Measurements from ENCODE around the gene FCHSD2. TPM values are rescaled to one million over a fixed set of nuclear protein-coding genes. Genes with fewer than 3 reads are reported as not detected.

The FCHSD2 gene
- total RNA-seq, 2 experiments from 2014 or later, result 21.9 to 24.1 TPM

DNA sequence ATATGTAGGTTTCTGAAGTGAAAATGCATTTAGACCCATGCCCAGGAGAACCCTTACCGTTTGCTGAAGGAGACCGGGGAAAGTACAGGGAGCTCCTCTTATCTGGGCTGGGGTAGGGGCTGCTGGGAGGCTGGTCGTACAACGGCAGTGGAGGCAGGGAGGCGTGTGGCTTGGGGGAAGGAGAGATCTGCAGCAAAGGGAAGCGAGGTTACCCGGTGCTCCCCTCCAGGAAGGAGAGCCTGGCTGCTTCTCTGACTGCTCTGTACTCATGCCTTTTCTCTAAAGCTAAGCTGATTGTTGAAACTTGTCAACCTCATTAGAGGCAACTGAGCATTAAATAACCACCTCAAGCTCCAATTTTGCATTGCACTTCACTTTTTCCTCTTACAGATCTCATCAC, 300.7 kb downstream of the FCHSD2 start:
- CTCF ChIA-PET, result interaction anchor here (0.6 to 2.4 kb wide), 2 partner anchors 10 to 50 kb away, joined by 5 to 17 read pairs; no protein-coding TSS in a partner anchor
- H3K4me1 Mint-ChIP-seq (ENCODE audit: low read depth), result peaks cover 14% of the 10 kb centered on the region
- H3K27ac Mint-ChIP-seq, result no peak overlapping the region
- intact Hi-C loops (cut with micrococcal nuclease), result no loop called here
- H3K27me3 Mint-ChIP-seq, result no peaks in the 10 kb centered on the region
- no peak overlapping the region for H3K4me3 Mint-ChIP-seq
- H3K36me3 Mint-ChIP-seq, result peaks cover 7% of the 10 kb centered on the region
- DNase-seq, result no peak
- POLR2A ChIA-PET, result interaction anchor here (1.9 kb wide), 1 partner anchor 10 kb away, joined by 8 read pairs; no protein-coding TSS in a partner anchor
- no peaks in the 10 kb centered on the region for H3K9me3 Mint-ChIP-seq

GRCh38 chr11:72840780-72841179, 301.3 kb downstream of the FCHSD2 start:
- ChIA-PET CTCF (interaction anchor here (0.6 to 2.4 kb wide), 3 partner anchors 10 to 583 kb away, joined by 3 to 17 read pairs (median 5); no protein-coding TSS in a partner anchor), POLR2A (interaction anchor here (1.9 kb wide), 1 partner anchor 10 kb away, joined by 8 read pairs; no protein-coding TSS in a partner anchor)
- Mint-ChIP-seq H3K36me3 (peaks cover 7% of the 10 kb centered on the region), H3K4me3 (no peak overlapping the region), H3K27me3 (no peaks in the 10 kb centered on the region), H3K9me3 (no peaks in the 10 kb centered on the region), H3K4me1 (ENCODE audit: low read depth) (peaks cover 14% of the 10 kb centered on the region), H3K27ac (no peak overlapping the region)
- no peak for DNase-seq
- intact Hi-C loops (cut with micrococcal nuclease), result no loop called here

DNA sequence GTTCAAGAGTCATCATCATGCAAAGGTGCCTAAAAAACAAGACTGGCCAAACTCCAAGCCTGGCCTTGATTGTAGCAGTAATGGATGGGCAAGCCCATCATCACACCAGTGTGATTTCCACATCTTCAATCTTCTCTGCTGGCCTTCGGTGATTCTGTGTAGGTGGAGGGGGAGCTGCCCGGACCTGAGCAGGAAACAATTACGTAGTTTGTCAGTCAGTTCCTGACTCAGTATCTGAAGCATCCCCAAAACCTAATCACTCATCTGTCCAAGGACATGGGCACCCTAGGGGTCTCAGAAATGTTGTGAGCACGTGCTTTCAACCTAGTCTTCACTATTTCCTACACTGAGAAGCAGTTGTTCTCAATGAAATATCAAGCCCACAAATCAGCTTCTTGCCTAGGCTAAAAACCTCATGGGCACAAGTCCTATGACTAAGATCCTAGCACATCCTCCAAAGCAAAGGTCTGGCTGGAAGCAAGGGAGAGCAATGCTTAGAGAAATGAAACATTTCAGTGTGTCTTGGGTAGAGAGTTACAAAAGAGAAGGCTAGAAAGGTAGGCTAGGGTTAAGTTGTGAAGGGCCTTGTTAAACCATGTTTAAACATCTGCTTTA, 303.3 kb downstream of the FCHSD2 start:
- DNase-seq, result no peak
- Mint-ChIP-seq H3K36me3 (peaks cover 7% of the 10 kb centered on the region), H3K4me3 (no peak overlapping the region), H3K27ac (peak overlapping the region; percentile 14), H3K9me3 (no peaks in the 10 kb centered on the region), H3K4me1 (ENCODE audit: low read depth) (peaks cover 20% of the 10 kb centered on the region), H3K27me3 (no peaks in the 10 kb centered on the region)
- ChIA-PET CTCF (interaction anchor here (1.3 kb wide), 1 partner anchor 339 kb away, joined by 5 read pairs; no protein-coding TSS in a partner anchor), POLR2A (interaction anchor here (0.8 kb wide), 1 partner anchor 17 kb away, joined by 3 read pairs; no protein-coding TSS in a partner anchor)
- intact Hi-C loops (cut with micrococcal nuclease), result no loop called here

- CTCF ChIA-PET, result interaction anchor here (0.9 to 1.0 kb wide), 2 partner anchors 23 to 111 kb away, joined by 3 read pairs; no protein-coding TSS in a partner anchor
- Mint-ChIP-seq H3K4me3 (no peak overlapping the region), H3K36me3 (no peaks in the 10 kb centered on the region), H3K27ac (peak overlapping the region; percentile 21), H3K9me3 (no peaks in the 10 kb centered on the region), H3K4me1 (ENCODE audit: low read depth) (peaks cover 20% of the 10 kb centered on the region), H3K27me3 (no peaks in the 10 kb centered on the region)
- DNase-seq, result no peak
- intact Hi-C loops (cut with micrococcal nuclease), result no loop called here
- POLR2A ChIA-PET, result interaction anchor here (0.7 kb wide), 1 partner anchor 1947 kb away, joined by 3 read pairs; no protein-coding TSS in a partner anchor
Observed at GRCh38 chr11:72836111-72836510, 306.0 kb downstream of the FCHSD2 start.

- no peak overlapping the region for H3K4me3 Mint-ChIP-seq
- ChIA-PET POLR2A (no interaction called here), CTCF (interaction anchor here (1.2 to 1.4 kb wide), 2 partner anchors 149 to 342 kb away, joined by 3 to 7 read pairs; no protein-coding TSS in a partner anchor)
- H3K36me3 Mint-ChIP-seq, result no peaks in the 10 kb centered on the region
- intact Hi-C loops (cut with micrococcal nuclease), result no loop called here
- DNase-seq, result no peak
- peaks cover 20% of the 10 kb centered on the region for H3K4me1 Mint-ChIP-seq (ENCODE audit: low read depth)
- no peaks in the 10 kb centered on the region for H3K27me3 Mint-ChIP-seq
- H3K27ac Mint-ChIP-seq, result peak overlapping the region; percentile 79
- no peaks in the 10 kb centered on the region for H3K9me3 Mint-ChIP-seq
Observed at GRCh38 chr11:72834905-72835304, 307.2 kb downstream of the FCHSD2 start.

DNA sequence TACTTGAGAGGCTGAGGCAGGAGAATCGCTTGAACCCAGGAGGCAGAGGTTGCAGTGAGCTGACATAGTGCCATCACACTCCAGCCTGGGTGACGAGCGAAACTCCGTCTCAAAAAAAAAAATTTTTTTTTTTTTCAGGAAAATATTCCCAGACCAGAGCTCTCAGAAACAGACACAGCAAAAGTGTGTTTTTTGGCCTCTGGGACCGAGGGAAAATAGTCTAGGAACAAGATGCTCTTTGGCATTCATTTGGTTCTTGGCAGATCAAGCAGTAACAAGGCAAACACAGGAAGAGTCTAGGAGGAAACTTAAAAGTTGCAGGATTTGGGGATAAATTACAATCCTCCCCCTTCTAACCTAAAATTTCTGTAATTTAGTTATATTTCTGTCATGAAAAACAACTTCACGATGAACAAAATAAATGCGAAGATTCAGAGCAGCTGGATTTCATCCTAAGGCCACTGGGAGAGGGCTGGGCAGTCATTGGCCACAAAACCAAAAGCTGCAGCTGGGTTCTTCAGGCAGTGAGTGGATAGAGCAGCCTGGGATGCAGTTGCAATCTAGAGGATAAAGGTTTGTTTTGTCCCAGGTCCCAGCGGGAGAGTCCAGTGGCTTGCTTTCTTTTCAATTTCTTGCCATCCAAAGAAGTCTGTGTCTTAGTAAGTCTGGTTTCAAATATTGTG, 308.2 kb downstream of the FCHSD2 start:
- no peaks in the 10 kb centered on the region for H3K9me3 Mint-ChIP-seq
- no peak for DNase-seq
- H3K4me3 Mint-ChIP-seq, result no peak overlapping the region
- no peaks in the 10 kb centered on the region for H3K27me3 Mint-ChIP-seq
- peak overlapping the region; percentile 79 for H3K27ac Mint-ChIP-seq
- intact Hi-C loops (cut with micrococcal nuclease), result no loop called here
- peaks cover 18% of the 10 kb centered on the region for H3K4me1 Mint-ChIP-seq (ENCODE audit: low read depth)
- ChIA-PET CTCF (interaction anchor here (0.6 to 7.7 kb wide), 3 partner anchors 149 to 345 kb away, joined by 3 to 138 read pairs (median 3); no protein-coding TSS in a partner anchor), POLR2A (no interaction called here)
- peaks cover 5% of the 10 kb centered on the region for H3K36me3 Mint-ChIP-seq

- intact Hi-C loops (cut with micrococcal nuclease), result no loop called here
- DNase-seq, result no peak
- Mint-ChIP-seq H3K36me3 (peaks cover 10% of the 10 kb centered on the region), H3K27me3 (no peaks in the 10 kb centered on the region), H3K4me1 (ENCODE audit: low read depth) (peaks cover 10% of the 10 kb centered on the region), H3K27ac (peak overlapping the region; percentile 25), H3K4me3 (no peak overlapping the region), H3K9me3 (no peaks in the 10 kb centered on the region)
- POLR2A ChIA-PET, result no interaction called here
- CTCF ChIA-PET, result interaction anchor here (0.6 to 7.7 kb wide), 3 partner anchors 165 to 352 kb away, joined by 3 to 138 read pairs (median 5); no protein-coding TSS in a partner anchor
Observed at GRCh38 chr11:72833083-72833733, 308.9 kb downstream of the FCHSD2 start.

DNA sequence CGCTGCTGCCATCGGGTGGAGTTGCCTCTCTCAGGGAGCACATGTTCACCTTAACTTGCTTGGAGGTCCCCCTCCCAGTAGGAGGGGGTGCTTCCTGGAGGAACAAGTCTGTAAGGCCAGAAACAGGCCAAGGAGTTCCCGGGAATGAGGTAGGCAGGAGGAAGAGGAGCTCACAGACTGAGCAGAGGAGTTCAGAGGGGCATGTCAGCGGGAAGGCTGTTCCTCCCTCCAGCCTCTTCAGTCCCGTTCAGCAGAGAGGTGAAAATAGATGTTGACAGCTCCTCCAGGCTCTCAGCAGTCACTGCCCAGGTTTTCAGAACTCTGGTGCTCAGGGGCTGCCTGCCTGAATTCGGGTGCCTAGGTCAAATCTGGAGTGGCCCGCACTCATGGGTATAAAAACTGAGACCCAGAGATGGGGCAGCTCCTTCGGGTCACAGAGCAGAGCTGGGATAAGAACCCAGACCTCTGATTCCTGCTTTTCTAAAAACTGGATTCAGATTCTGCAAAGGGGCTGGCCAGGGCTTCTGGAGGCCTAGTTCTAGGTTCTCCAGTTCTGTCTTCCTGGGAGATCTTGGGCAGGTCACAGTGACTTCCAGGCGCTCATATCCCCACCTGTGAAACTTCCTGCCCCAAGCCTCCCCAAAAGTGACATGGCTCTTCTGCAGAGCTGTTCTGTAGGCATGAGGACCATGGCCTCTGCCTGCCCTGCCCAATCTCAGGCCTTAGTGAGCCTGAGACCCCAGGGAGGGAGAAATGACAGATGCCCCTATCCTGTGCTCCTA, 309.6 kb downstream of the FCHSD2 start:
- H3K4me3 Mint-ChIP-seq, result no peak overlapping the region
- no peak for DNase-seq
- intact Hi-C loops (cut with micrococcal nuclease), result no loop called here
- ChIA-PET POLR2A (interaction anchor here (2.0 kb wide), 1 partner anchor 8 kb away, joined by 8 read pairs; no protein-coding TSS in a partner anchor), CTCF (interaction anchor here (0.6 to 7.7 kb wide), 16 partner anchors 8 to 353 kb away, joined by 3 to 138 read pairs (median 4); no protein-coding TSS in a partner anchor)
- peak overlapping the region; percentile 25 for H3K27ac Mint-ChIP-seq
- H3K9me3 Mint-ChIP-seq, result no peaks in the 10 kb centered on the region
- peaks cover 11% of the 10 kb centered on the region for H3K36me3 Mint-ChIP-seq
- H3K27me3 Mint-ChIP-seq, result no peaks in the 10 kb centered on the region
- H3K4me1 Mint-ChIP-seq (ENCODE audit: low read depth), result peaks cover 10% of the 10 kb centered on the region

GRCh38 chr11:72831521-72832300, 310.4 kb downstream of the FCHSD2 start:
- Mint-ChIP-seq H3K4me3 (no peak overlapping the region), H3K9me3 (no peaks in the 10 kb centered on the region), H3K4me1 (ENCODE audit: low read depth) (peaks cover 16% of the 10 kb centered on the region), H3K36me3 (peaks cover 11% of the 10 kb centered on the region), H3K27ac (peak overlapping the region; percentile 18), H3K27me3 (no peaks in the 10 kb centered on the region)
- intact Hi-C loops (cut with micrococcal nuclease), result loop anchor here (1.0 kb wide), 1 partner anchor 347 kb away; no protein-coding TSS in a partner anchor
- ChIA-PET POLR2A (interaction anchor here (2.0 kb wide), 1 partner anchor 9 kb away, joined by 8 read pairs; no protein-coding TSS in a partner anchor), CTCF (interaction anchor here (0.6 to 7.7 kb wide), 25 partner anchors 9 to 458 kb away, joined by 3 to 138 read pairs (median 4); no protein-coding TSS in a partner anchor)
- peak; percentile 69 for DNase-seq

- Mint-ChIP-seq H3K4me3 (no peak overlapping the region), H3K9me3 (no peaks in the 10 kb centered on the region), H3K27me3 (no peaks in the 10 kb centered on the region), H3K27ac (peak overlapping the region; percentile 29), H3K4me1 (ENCODE audit: low read depth) (peaks cover 12% of the 10 kb centered on the region), H3K36me3 (peaks cover 11% of the 10 kb centered on the region)
- no peak for DNase-seq
- ChIA-PET POLR2A (interaction anchor here (1.4 to 2.0 kb wide), 2 partner anchors 10 to 17 kb away, joined by 4 to 8 read pairs; no protein-coding TSS in a partner anchor), CTCF (interaction anchor here (1.5 to 7.7 kb wide), 3 partner anchors 11 to 349 kb away, joined by 4 to 138 read pairs (median 17); no protein-coding TSS in a partner anchor)
- intact Hi-C loops (cut with micrococcal nuclease), result no loop called here
Observed at GRCh38 chr11:72829884-72830533, 312.1 kb downstream of the FCHSD2 start.

Data from activated CD4-positive, alpha-beta memory T cell treated with anti-CD3 and anti-CD28 coated beads for 36 hours (primary cell).